Fibroblast of lung (primary cell): ENCODE results near the gene CPTP.

Experiments used
- CTCF ChIP-seq, 2 donors: IDR thresholded peaks in 1 of 2; conservative IDR thresholded peaks in 1 of 2; 1 replicate in 1 of 2; 2 replicates in 1 of 2; pipeline ENCODE4 v1.5.1; 2011 to 2012; ENCODE audit warnings: low read length in 2 of 2, control low read depth in 1 of 2, inconsistent platforms in 1 of 2, low read depth in 1 of 2, mild to moderate bottlenecking in 1 of 2
- EZH2 ChIP-seq: IDR thresholded peaks from 2 replicates; pipeline ENCODE4 v1.5.1; 2012; ENCODE audit warnings: low read length, control low read depth, mild to moderate bottlenecking; ENCODE audit errors: missing control alignments

GRCh38 chr1:1345384-1345783 is 20.8 kb downstream of the CPTP start:
- TF ChIP-seq CTCF (conservative IDR thresholded peaks at IDR 0.05 in 1 of 2, IDR thresholded peaks at IDR 0.05 in 1 of 2; ENCODE audit: low read depth in 1 of 2, low read length in 2 of 2) (no peak), EZH2 (no peak)
